ENCODE measurements around the gene UNC93B1. TPM values are rescaled to one million over a fixed set of nuclear protein-coding genes. Genes with fewer than 3 reads are reported as not detected.
A peak's percentile ranks its signal among the peaks of the same experiment; 100 is the strongest.

UNC93B1 gene
- total and polyA plus RNA-seq, 12 donors, result 3.2 to 18.2 (median 6.8) TPM

DNA sequence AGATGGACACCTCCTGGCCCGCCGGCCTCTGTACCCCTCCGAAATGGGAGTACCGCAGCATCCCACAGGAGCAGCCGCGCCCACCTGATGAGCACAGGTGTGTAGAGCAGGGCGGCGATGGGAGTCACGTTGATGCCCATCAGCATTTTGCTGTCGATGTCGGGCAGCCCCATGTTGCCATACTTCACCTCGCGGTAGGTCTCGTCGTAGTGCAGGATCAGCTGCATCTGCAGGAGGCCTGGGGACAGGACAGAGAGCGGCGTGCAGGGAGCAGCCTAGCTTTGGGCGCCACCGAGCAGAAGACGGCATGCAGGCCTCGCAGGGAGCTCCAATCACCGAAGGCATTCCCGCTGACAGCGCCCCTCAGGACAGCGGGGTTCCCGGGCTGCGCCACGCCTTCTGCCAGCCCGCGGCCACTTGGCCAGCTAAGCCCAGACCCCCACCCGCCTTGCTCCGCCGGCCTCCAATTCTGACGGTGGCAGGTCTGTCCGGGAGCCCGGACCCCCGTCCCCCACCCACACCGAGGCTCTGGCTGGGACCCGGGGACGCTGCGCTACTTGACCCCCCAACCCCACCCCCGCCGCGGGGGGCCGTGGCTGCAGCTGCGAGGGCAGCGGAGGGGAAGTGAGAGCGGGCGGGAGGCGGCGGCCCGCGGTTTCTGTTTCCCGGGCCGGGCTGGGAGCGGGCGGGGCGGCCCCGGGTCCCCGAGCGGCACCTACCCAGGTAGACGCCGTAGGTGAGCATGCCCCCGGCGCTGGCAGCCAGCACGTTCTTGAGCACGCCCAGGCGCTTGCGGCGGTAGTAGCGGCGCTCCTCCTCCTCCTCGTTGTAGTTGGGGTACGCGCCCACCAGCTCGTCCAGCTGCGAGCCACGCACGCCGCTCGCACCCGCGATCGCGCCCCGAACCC lies 705 bp downstream of the UNC93B1 start:
- Histone ChIP-seq H3K4me1 (peaks cover 0 to 21% (median 13%) of the 10 kb centered on the region in 9 donors), H3K27me3 (no peaks in the 10 kb centered on the region), H3K9me3 (no peaks in the 10 kb centered on the region), H3K36me3 (peaks cover 0 to 3% (median 0%) of the 10 kb centered on the region in 9 donors), H3K4me3 (peak overlapping the region; percentile 56 to 82 (median 72)), H3K27ac (peak overlapping the region in 9 of 10 donors; percentile 51 to 91 (median 79))
- TF ChIP-seq, protein P1, sequence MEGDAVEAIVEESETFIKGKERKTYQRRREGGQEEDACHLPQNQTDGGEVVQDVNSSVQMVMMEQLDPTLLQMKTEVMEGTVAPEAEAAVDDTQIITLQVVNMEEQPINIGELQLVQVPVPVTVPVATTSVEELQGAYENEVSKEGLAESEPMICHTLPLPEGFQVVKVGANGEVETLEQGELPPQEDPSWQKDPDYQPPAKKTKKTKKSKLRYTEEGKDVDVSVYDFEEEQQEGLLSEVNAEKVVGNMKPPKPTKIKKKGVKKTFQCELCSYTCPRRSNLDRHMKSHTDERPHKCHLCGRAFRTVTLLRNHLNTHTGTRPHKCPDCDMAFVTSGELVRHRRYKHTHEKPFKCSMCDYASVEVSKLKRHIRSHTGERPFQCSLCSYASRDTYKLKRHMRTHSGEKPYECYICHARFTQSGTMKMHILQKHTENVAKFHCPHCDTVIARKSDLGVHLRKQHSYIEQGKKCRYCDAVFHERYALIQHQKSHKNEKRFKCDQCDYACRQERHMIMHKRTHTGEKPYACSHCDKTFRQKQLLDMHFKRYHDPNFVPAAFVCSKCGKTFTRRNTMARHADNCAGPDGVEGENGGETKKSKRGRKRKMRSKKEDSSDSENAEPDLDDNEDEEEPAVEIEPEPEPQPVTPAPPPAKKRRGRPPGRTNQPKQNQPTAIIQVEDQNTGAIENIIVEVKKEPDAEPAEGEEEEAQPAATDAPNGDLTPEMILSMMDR (IDR thresholded peaks at IDR 0.05), result no peak
- WGBS, 2 donors, result 17 to 27% methylated on average over 45 to 86 of the region's 86 CpGs
- peak; percentile 21 to 65 (median 35) for ATAC-seq
- peak in 1 of 2 donors; percentile 49 for DNase-seq
- intact Hi-C loops (cut with DNase I), result loop anchor here in 3 of 10 donors (5.0 to 10.0 kb wide), 2 partner anchors 34 to 202 kb away; partner anchors contain the start of gene TCIRG1 (in 1 of the 3)

- 72 to 85% methylated on average over 9 of the region's 9 CpGs for WGBS, 2 donors
- TF ChIP-seq, protein P1 (IDR thresholded peaks at IDR 0.05), result no peak
- H3K9me3 ChIP-seq, result no peaks in the 10 kb centered on the region
- H3K36me3 ChIP-seq, result peaks cover 0 to 3% (median 0%) of the 10 kb centered on the region in 9 donors
- intact Hi-C loops (cut with DNase I), result loop anchor here in 3 of 10 donors (5.0 to 10.0 kb wide), 2 partner anchors 35 to 202 kb away; partner anchors contain the start of gene TCIRG1 (in 1 of the 3)
- H3K27ac ChIP-seq, result peak overlapping the region in 3 of 10 donors; percentile 9 to 91 (median 80)
- no peak for DNase-seq
- H3K27me3 ChIP-seq, result no peaks in the 10 kb centered on the region
- peak overlapping the region in 5 of 10 donors; percentile 68 to 82 (median 72) for H3K4me3 ChIP-seq
- peaks cover 0 to 21% (median 13%) of the 10 kb centered on the region in 9 donors for H3K4me1 ChIP-seq
- peak in 2 of 8 donors; percentile 12 to 17 for ATAC-seq
Measured at GRCh38 chr11:68002575-68002937, 1.3 kb downstream of the UNC93B1 start.

- WGBS, 2 donors, result 94 to 95% methylated on average over 5 of the region's 5 CpGs
- TF ChIP-seq, protein P1 (IDR thresholded peaks at IDR 0.05), result no peak
- peaks cover 0 to 21% (median 13%) of the 10 kb centered on the region in 9 donors for H3K4me1 ChIP-seq
- ATAC-seq (no peak), DNase-seq (no peak)
- H3K9me3 ChIP-seq, result no peaks in the 10 kb centered on the region
- intact Hi-C loops (cut with DNase I), result loop anchor here in 3 of 10 donors (5.0 to 10.0 kb wide), 2 partner anchors 38 to 205 kb away; partner anchors contain the start of gene TCIRG1 (in 1 of the 3)
- H3K36me3 ChIP-seq, result peaks cover 0 to 8% (median 0%) of the 10 kb centered on the region in 9 donors
- H3K27ac ChIP-seq, result no peak overlapping the region
- H3K27me3 ChIP-seq, result no peaks in the 10 kb centered on the region
- H3K4me3 ChIP-seq, result no peak overlapping the region
Measured at GRCh38 chr11:67999704-68000103, 4.2 kb downstream of the UNC93B1 start.

DNA sequence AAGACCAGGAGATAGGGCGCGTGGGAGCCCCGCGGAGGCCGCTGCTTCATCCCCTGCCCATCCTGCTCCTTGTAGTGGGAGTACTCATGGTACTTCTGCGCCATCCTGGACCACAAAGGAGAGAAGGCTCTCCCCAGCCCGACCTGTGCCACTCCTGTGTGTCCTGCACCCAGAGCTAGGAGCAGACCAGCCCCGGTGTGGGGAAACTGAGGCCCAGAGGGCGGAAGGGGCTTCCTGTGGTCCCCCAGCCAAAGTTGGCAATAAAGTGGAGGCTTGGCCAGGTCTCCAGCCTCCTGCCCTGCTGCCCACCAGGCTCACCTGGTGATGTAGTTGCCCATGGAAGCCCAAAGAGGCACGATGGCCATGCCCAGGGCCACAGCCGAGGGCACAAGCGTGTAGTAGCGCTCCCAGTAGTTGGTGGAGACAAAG lies 4.7 kb downstream of the UNC93B1 start:
- no peak overlapping the region for H3K4me3 ChIP-seq
- 98% methylated on average over 13 of the region's 13 CpGs for WGBS, 2 donors
- no peak for DNase-seq
- no peaks in the 10 kb centered on the region for H3K27me3 ChIP-seq
- H3K4me1 ChIP-seq, result peaks cover 0 to 16% (median 8%) of the 10 kb centered on the region in 9 donors
- ATAC-seq, result no peak
- H3K36me3 ChIP-seq, result peaks cover 0 to 8% (median 0%) of the 10 kb centered on the region in 9 donors
- intact Hi-C loops (cut with DNase I), result no loop called here
- TF ChIP-seq, protein P1 (IDR thresholded peaks at IDR 0.05), result no peak
- no peaks in the 10 kb centered on the region for H3K9me3 ChIP-seq
- H3K27ac ChIP-seq, result no peak overlapping the region

All from heart right ventricle (tissue), 16 donors.